ENCODE measurements around the gene PDYN.
"Not testable (repeated sequence)": the region's sequence is repeated elsewhere in the genome, so short reads cannot be mapped to it uniquely, and the experiment has no call there.

Gene PDYN

GRCh38 chr20:1993986-1994385 is at the start of gene PDYN:
TSS of gene PDYN (minus strand) at chr20:1994058. CDS start at chr20:1983084, 10,974 bp downstream.
- no peak for DNase-seq

- no peak for DNase-seq
Measured at GRCh38 chr20:2042400-2042799, 48.5 kb upstream of the PDYN start.

GRCh38 chr20:2038161-2038560 is 44.3 kb upstream of the PDYN start:
- DNase-seq: no peak

- DNase-seq: no peak
Measured at GRCh38 chr20:2037296-2037914, 43.5 kb upstream of the PDYN start.

GRCh38 chr20:2036357-2036756 is 42.5 kb upstream of the PDYN start:
- DNase-seq: not testable (repeated sequence)

- DNase-seq: no peak
Measured at GRCh38 chr20:2032168-2032567, 38.3 kb upstream of the PDYN start.

GRCh38 chr20:2026514-2026913 is 32.7 kb upstream of the PDYN start:
- no peak for DNase-seq

- no peak for DNase-seq
Measured at GRCh38 chr20:2026004-2026403, 32.1 kb upstream of the PDYN start.

GRCh38 chr20:2023151-2023550 is 29.3 kb upstream of the PDYN start:
- no peak for DNase-seq

- DNase-seq: no peak
Measured at GRCh38 chr20:2022163-2022562, 28.3 kb upstream of the PDYN start.

- DNase-seq: no peak
Measured at GRCh38 chr20:2010533-2010932, 16.7 kb upstream of the PDYN start.

- peak in 1 of 2 experiments; percentile 61 for DNase-seq
Measured at GRCh38 chr20:2006452-2007361, 12.8 kb upstream of the PDYN start.

GRCh38 chr20:2005831-2006426 is 12.1 kb upstream of the PDYN start:
- no peak for DNase-seq

GRCh38 chr20:2005359-2005758 is 11.5 kb upstream of the PDYN start:
- DNase-seq: no peak

GRCh38 chr20:2004171-2004570 is 10.3 kb upstream of the PDYN start:
- no peak for DNase-seq

GRCh38 chr20:2002365-2002764 is 8.5 kb upstream of the PDYN start:
- DNase-seq: no peak

- no peak for DNase-seq
Measured at GRCh38 chr20:2001119-2001518, 7.3 kb upstream of the PDYN start.

- no peak for DNase-seq
Measured at GRCh38 chr20:2000285-2000684, 6.4 kb upstream of the PDYN start.

- no peak for DNase-seq
Measured at GRCh38 chr20:1998715-1999114, 4.9 kb upstream of the PDYN start.

GRCh38 chr20:1998193-1998520 is 4.3 kb upstream of the PDYN start:
- no peak for DNase-seq

GRCh38 chr20:1997483-1998192 is 3.8 kb upstream of the PDYN start:
- DNase-seq: no peak

- DNase-seq: no peak
Measured at GRCh38 chr20:1995531-1996310, 1.9 kb upstream of the PDYN start.

GRCh38 chr20:1994627-1995026 is 769 bp upstream of the PDYN start:
- peak in 1 of 2 experiments; percentile 7 for DNase-seq

All from NCI-H446 (cell line).